Rectal smooth muscle tissue (tissue), 1 donor: ENCODE results near the gene LHFPL4.
A peak's percentile ranks its signal among the peaks of the same experiment; 100 is the strongest.
"Not testable (repeated sequence)": the region's sequence is repeated elsewhere in the genome, so short reads cannot be mapped to it uniquely, and the experiment has no call there.

ENCODE experiments used
- H3K27ac ChIP-seq: one replicate; pipeline ENCODE4 v1.7.0; 2013; ENCODE audit warnings: low read depth, low read length, inconsistent platforms
- H3K27me3 ChIP-seq: one replicate; pipeline ENCODE4 v1.7.0; 2013; ENCODE audit warnings: low read length; ENCODE audit not compliant: control insufficient read depth, insufficient read depth
- H3K36me3 ChIP-seq: one replicate; pipeline ENCODE4 v1.7.0; 2013; ENCODE audit warnings: low read length; ENCODE audit not compliant: control insufficient read depth, insufficient read depth
- H3K4me1 ChIP-seq: one replicate; pipeline ENCODE4 v1.7.0; 2013; ENCODE audit warnings: low read length; ENCODE audit not compliant: control insufficient read depth, insufficient read depth
- H3K4me3 ChIP-seq: one replicate; pipeline ENCODE4 v1.7.0; 2013; ENCODE audit warnings: low read length
- H3K9ac ChIP-seq: one replicate; pipeline ENCODE4 v1.7.0; 2013; ENCODE audit warnings: low read length

LHFPL4 gene

DNA sequence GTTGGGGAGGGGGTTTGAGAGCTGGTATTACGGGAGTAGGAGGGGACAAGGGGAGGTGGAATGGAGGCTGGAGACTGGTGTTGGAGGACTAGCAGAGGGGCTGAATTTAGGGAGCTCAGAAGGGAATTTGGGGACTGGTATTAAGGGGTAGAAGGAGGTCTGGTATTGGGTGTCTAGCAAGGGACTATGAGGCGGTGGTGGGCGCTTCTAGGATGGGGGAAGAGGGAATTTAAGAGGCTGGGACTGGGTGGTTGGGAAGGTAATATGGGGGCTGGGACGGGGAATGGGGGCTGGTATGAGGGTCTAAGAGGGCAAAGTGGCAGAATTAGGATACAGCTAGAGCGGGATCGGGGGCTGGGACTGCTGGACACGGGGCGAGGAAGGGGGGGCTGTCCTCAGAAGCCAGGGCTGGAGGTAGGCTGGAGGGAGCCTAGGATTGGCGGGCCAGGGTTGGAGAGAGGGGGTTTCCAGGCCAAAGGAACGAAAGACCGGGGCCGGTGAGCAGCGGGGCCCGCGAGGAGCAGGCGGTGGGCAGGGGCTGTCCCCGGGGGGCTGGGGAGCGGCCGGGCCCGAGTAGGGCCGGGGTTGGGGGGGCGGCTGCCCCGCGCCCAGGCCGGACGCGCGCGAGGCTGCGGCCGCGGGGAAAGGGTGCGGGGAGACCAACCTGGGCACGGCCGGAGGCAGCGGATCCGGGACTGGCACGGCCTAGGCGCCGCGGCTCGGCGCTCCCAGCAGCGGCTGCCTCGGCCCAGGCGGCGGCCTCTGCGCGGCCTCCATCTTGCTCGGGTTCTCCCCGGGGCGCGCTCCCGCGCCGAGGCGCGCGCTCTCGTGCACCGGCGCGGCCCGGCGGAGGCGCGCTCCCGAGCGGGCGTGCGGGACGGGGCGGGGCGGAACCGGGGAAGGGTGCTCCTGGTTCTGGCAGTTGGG is at the start of gene LHFPL4:
Gene LHFPL4 (minus strand): TSS at position 802 of the 927 bp plus-strand sequence. CDS start 1,143 bp downstream, outside the sequence.
- H3K27me3 ChIP-seq, result peaks cover 12% of the 10 kb centered on the region

GRCh38 chr3:9602620-9603019 is 49.0 kb upstream of the LHFPL4 start:
- H3K27ac ChIP-seq, result no peak overlapping the region
- H3K4me1 ChIP-seq, result no peaks in the 10 kb centered on the region
- no peak overlapping the region for H3K4me3 ChIP-seq
- H3K36me3 ChIP-seq, result no peaks in the 10 kb centered on the region
- no peaks in the 10 kb centered on the region for H3K27me3 ChIP-seq
- no peak overlapping the region for H3K9ac ChIP-seq

More for the DNA sequence above, at the start of gene LHFPL4:
- Histone ChIP-seq H3K36me3 (no peaks in the 10 kb centered on the region), H3K9ac (no peak within 1 kb of the TSS), H3K4me1 (no peaks in the 10 kb centered on the region), H3K27ac (no peak within 1 kb of the TSS), H3K4me3 (no peak within 1 kb of the TSS)

GRCh38 chr3:9601006-9601581 is 47.5 kb upstream of the LHFPL4 start:
- not testable (repeated sequence) for H3K36me3 ChIP-seq, H3K9ac ChIP-seq
- H3K4me3 ChIP-seq, result peak overlapping the region; percentile 51

DNA sequence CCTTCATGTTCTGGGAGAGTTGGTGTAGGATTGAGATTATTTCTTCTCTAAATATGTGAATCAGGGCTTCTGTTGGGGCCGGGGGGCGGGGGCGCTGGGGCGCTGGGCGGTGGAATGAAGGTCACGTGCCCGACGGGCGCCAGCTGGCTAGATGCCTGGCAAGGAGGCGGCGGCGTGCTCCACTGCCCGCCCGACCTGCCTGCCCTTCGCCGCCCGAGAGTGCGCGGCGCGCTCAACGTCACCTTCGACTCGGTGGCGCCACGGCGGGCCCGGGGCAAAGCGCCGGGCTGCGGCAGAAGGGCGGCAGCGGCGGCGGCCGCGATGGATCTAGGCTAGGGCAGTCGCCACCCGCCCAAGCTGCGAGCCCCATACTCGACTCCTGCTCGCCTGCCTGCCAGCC is 47.0 kb upstream of the LHFPL4 start:
- Histone ChIP-seq H3K27ac (no peak overlapping the region), H3K27me3 (no peaks in the 10 kb centered on the region), H3K4me1 (no peaks in the 10 kb centered on the region), H3K36me3 (no peaks in the 10 kb centered on the region), H3K4me3 (peak overlapping the region; percentile 51), H3K9ac (no peak overlapping the region)

More at GRCh38 chr3:9601006-9601581, 47.5 kb upstream of the LHFPL4 start:
- not testable (repeated sequence) for H3K27ac ChIP-seq, H3K4me1 ChIP-seq, H3K27me3 ChIP-seq

DNA sequence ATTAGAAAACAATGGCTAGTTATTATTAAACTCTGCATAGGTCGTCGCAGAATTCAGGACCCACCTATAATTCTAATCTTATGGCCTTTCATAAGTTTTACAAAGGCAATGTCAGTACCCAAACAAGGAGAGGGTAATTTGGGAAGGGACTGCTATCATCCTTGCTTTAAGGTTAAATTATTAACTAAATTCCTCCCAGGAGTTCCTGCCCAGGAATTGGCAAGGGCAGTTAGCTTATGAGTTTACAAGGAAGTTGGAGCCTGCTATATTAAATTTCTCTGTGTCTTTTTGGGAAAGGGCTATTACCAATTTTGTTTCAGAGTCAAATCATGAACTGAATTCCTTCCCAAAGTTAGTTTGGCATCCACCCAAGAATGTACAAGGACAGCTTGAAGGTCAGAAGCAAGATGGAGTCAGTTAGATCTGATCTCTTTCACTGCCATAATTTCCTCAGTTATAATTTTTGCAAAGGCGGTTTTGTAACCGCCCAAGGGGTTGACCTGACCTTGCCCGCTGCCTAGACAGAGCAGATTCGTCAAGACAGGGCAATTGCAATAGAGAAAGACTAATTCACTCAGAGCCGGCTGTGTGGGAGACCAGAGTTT is 45.3 kb upstream of the LHFPL4 start:
- H3K27me3 ChIP-seq, result no peaks in the 10 kb centered on the region
- no peak overlapping the region for H3K4me3 ChIP-seq
- no peak overlapping the region for H3K9ac ChIP-seq
- H3K27ac ChIP-seq, result no peak overlapping the region
- H3K4me1 ChIP-seq, result no peaks in the 10 kb centered on the region
- no peaks in the 10 kb centered on the region for H3K36me3 ChIP-seq

- Histone ChIP-seq H3K9ac (no peak overlapping the region), H3K4me1 (no peaks in the 10 kb centered on the region), H3K4me3 (no peak overlapping the region), H3K27me3 (no peaks in the 10 kb centered on the region), H3K27ac (no peak overlapping the region), H3K36me3 (no peaks in the 10 kb centered on the region)
Observed at GRCh38 chr3:9595877-9596276, 42.3 kb upstream of the LHFPL4 start.

DNA sequence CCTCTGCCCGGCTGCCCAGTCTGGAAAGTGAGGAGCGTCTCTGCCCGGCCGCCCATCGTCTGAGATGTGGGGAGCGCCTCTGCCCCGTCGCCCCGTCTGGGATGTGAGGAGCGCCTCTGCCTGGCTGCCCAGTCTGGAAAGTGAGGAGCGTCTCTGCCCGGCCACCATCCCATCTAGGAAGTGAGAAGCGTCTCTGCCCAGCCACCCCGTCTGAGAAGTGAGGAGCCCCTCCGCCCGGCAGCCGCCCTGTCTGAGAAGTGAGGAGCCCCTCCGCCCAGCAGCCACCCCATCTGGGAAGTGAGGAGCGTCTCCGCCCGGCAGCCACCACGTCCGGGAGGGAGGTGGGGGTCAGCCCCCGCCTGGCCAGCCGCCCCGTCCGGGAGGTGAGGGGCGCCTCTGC is 38.2 kb upstream of the LHFPL4 start:
- not testable (repeated sequence) for H3K36me3 ChIP-seq, H3K27me3 ChIP-seq, H3K4me1 ChIP-seq, H3K9ac ChIP-seq, H3K27ac ChIP-seq, H3K4me3 ChIP-seq

GRCh38 chr3:9590282-9590791 is 36.7 kb upstream of the LHFPL4 start:
- Histone ChIP-seq H3K4me1 (no peaks in the 10 kb centered on the region), H3K27me3 (no peaks in the 10 kb centered on the region), H3K9ac (no peak overlapping the region), H3K27ac (no peak overlapping the region), H3K4me3 (no peak overlapping the region), H3K36me3 (no peaks in the 10 kb centered on the region)

- H3K27ac ChIP-seq, result no peak overlapping the region
- no peaks in the 10 kb centered on the region for H3K27me3 ChIP-seq
- H3K4me1 ChIP-seq, result no peaks in the 10 kb centered on the region
- H3K36me3 ChIP-seq, result no peaks in the 10 kb centered on the region
- H3K4me3 ChIP-seq, result no peak overlapping the region
- no peak overlapping the region for H3K9ac ChIP-seq
Observed at GRCh38 chr3:9583792-9584191, 30.2 kb upstream of the LHFPL4 start.

DNA sequence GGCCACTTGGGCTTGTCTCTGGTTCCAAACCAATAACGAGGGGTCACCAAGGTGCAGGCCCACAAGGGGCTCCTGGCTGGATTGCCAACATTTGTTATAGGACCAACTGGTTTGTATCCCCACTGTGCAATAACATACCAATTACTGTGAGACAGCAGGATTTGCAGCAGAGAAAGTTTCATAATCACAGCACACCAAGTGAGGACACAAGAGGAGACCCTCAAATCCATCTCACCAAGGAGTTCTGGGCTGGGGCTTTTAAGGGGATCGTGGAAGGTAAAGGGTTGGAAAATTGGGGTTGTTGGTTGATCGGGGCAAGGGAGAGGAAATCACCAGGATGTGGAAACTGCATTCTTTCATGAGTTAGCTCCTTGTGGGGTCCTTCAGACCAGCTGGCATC is 29.7 kb upstream of the LHFPL4 start:
- Histone ChIP-seq H3K27me3 (no peaks in the 10 kb centered on the region), H3K27ac (no peak overlapping the region), H3K36me3 (no peaks in the 10 kb centered on the region), H3K4me1 (no peaks in the 10 kb centered on the region), H3K9ac (no peak overlapping the region), H3K4me3 (no peak overlapping the region)

- Histone ChIP-seq H3K36me3 (no peaks in the 10 kb centered on the region), H3K4me3 (no peak overlapping the region), H3K27ac (no peak overlapping the region), H3K9ac (no peak overlapping the region), H3K4me1 (no peaks in the 10 kb centered on the region), H3K27me3 (no peaks in the 10 kb centered on the region)
Observed at GRCh38 chr3:9582332-9582731, 28.7 kb upstream of the LHFPL4 start.

GRCh38 chr3:9581742-9582141 is 28.1 kb upstream of the LHFPL4 start:
- H3K27me3 ChIP-seq, result no peaks in the 10 kb centered on the region
- no peaks in the 10 kb centered on the region for H3K4me1 ChIP-seq
- no peak overlapping the region for H3K27ac ChIP-seq
- H3K4me3 ChIP-seq, result no peak overlapping the region
- H3K36me3 ChIP-seq, result no peaks in the 10 kb centered on the region
- no peak overlapping the region for H3K9ac ChIP-seq
